IMR-90 (cell line): ENCODE measurements around the gene DOLPP1. TPM values are rescaled to one million over a fixed set of nuclear protein-coding genes. Genes with fewer than 3 reads are reported as not detected.

ENCODE experiments used
- ATAC-seq: fragments of 200-7000 bp; cut with Tn5 transposase; 2 replicates; pipeline ENCODE4 v1.9.1; 2020; ENCODE audit warnings: low read depth, mild to moderate bottlenecking, moderate library complexity
- BruUV-seq: library from RNA; stranded (reverse); fragments of 400-500 nt; replicated peaks from 2 replicates; lab custom pipeline; 2021; lab: Mats Ljungman, UMichigan
- CTCF ChIA-PET: fragments of 300-600 bp; formaldehyde crosslinking; extraction: SDS; loops from one replicate; lab custom pipeline; 2021; ENCODE audit warnings: antibody characterized with exemption; lab: Yijun Ruan, JAX
- POLR2A ChIA-PET: fragments of 300-600 bp; sonication (Branson Sonifier 250); formaldehyde crosslinking; loops from one replicate; lab custom pipeline; 2022; ENCODE audit warnings: antibody characterized with exemption; ENCODE audit not compliant: unreplicated experiment; lab: Charles Lee
- DNase-seq: peaks from one replicate; pipeline ENCODE4 v3.0.0; 2013
- H2AFZ ChIP-seq: replicated peaks from 2 replicates; pipeline ENCODE3; 2013; ENCODE audit warnings: low read length, mild to moderate bottlenecking; ENCODE audit not compliant: poor library complexity
- H2AK5ac ChIP-seq: 2 replicates; pipeline ENCODE4 v1.6.1; 2013; ENCODE audit warnings: low read depth, low read length, inconsistent platforms
- H2AK9ac ChIP-seq: replicated peaks from 2 replicates; pipeline ENCODE3; 2013; ENCODE audit warnings: mild to moderate bottlenecking, low read depth, low read length, moderate library complexity; ENCODE audit not compliant: poor library complexity
- H2BK120ac ChIP-seq: 2 replicates; pipeline ENCODE4 v1.6.1; 2013; ENCODE audit warnings: low read depth, low read length, inconsistent platforms
- H2BK15ac ChIP-seq: 3 replicates; pipeline ENCODE4 v1.6.1; 2013; ENCODE audit warnings: low read depth, low read length, inconsistent platforms
- H2BK20ac ChIP-seq: 2 replicates; pipeline ENCODE4 v1.6.1; 2013; ENCODE audit warnings: low read depth, mild to moderate bottlenecking, inconsistent platforms, low read length, moderate library complexity
- H2BK5ac ChIP-seq: 2 replicates; pipeline ENCODE4 v1.6.1; 2013; ENCODE audit warnings: mild to moderate bottlenecking, low read depth, low read length, inconsistent platforms; ENCODE audit not compliant: poor library complexity, severe bottlenecking
- H3K14ac ChIP-seq: replicated peaks from 2 replicates; pipeline ENCODE4 v1.6.1; 2013; ENCODE audit warnings: low read depth, low read length, inconsistent platforms
- H3K18ac ChIP-seq: 2 replicates; pipeline ENCODE4 v1.6.1; 2013; ENCODE audit warnings: low read depth, low read length, control low read depth
- H3K23ac ChIP-seq: 2 replicates; pipeline ENCODE4 v1.6.1; 2013; ENCODE audit warnings: low read depth, low read length, inconsistent platforms
- H3K27ac ChIP-seq: 2 replicates; pipeline ENCODE4 v1.5.1; 2013; ENCODE audit warnings: mild to moderate bottlenecking, control low read depth, low read length; ENCODE audit not compliant: insufficient read depth
- H3K27me3 ChIP-seq: 2 replicates; pipeline ENCODE4 v1.6.1; 2013; ENCODE audit warnings: low read length; ENCODE audit not compliant: control insufficient read depth, insufficient read depth
- H3K36me3 ChIP-seq: 2 replicates; pipeline ENCODE4 v1.6.1; 2013; ENCODE audit warnings: low read length, mixed read lengths; ENCODE audit not compliant: control insufficient read depth, insufficient read depth
- H3K4ac ChIP-seq: 2 replicates; pipeline ENCODE4 v1.6.1; 2013; ENCODE audit warnings: low read depth, low read length, inconsistent platforms
- H3K4me1 ChIP-seq: 2 replicates; pipeline ENCODE4 v1.6.1; 2013; ENCODE audit warnings: low read length, mixed read lengths; ENCODE audit not compliant: control insufficient read depth, insufficient read depth
- H3K4me2 ChIP-seq: 2 replicates; pipeline ENCODE4 v1.6.1; 2013; ENCODE audit warnings: low read depth, mild to moderate bottlenecking, control low read depth, low read length, moderate library complexity
- H3K4me3 ChIP-seq: 2 replicates; pipeline ENCODE4 v1.5.1; 2013; ENCODE audit warnings: low read depth, mild to moderate bottlenecking, control low read depth, low read length, moderate library complexity; ENCODE audit not compliant: insufficient read depth
- H3K56ac ChIP-seq: 2 replicates; pipeline ENCODE4 v1.6.1; 2013; ENCODE audit warnings: low read length, inconsistent platforms; ENCODE audit not compliant: insufficient read depth; ENCODE audit errors: extremely low read depth
- H3K79me1 ChIP-seq, 2 experiments: 2 replicates each; pipeline ENCODE4 v1.6.1; 2013; ENCODE audit warnings: low read length in 2 of 2, inconsistent platforms in 1 of 2, low read depth in 1 of 2
- H3K9ac ChIP-seq: 2 replicates; pipeline ENCODE4 v1.6.1; 2013; ENCODE audit warnings: low read depth, low read length, control low read depth
- H3K9me1 ChIP-seq: 2 replicates; pipeline ENCODE4 v1.6.1; 2013; ENCODE audit warnings: low read length, inconsistent platforms; ENCODE audit not compliant: insufficient read depth
- H3K9me3 ChIP-seq: 2 replicates; pipeline ENCODE4 v1.6.1; 2013; ENCODE audit warnings: low read length; ENCODE audit not compliant: control insufficient read depth, insufficient read depth
- H4K20me1 ChIP-seq: 2 replicates; pipeline ENCODE4 v1.6.1; 2013; ENCODE audit warnings: low read length, inconsistent platforms; ENCODE audit not compliant: insufficient read depth
- H4K5ac ChIP-seq: 2 replicates; pipeline ENCODE4 v1.6.1; 2013; ENCODE audit warnings: mild to moderate bottlenecking, low read depth, low read length, control low read depth
- H4K8ac ChIP-seq, 2 experiments: 2 replicates each; pipeline ENCODE4 v1.6.1; 2013; ENCODE audit warnings: low read depth in 2 of 2, low read length in 2 of 2, control low read depth in 1 of 2, inconsistent platforms in 1 of 2
- H4K91ac ChIP-seq: 2 replicates; pipeline ENCODE4 v1.6.1; 2013; ENCODE audit warnings: low read depth, low read length, inconsistent platforms; ENCODE audit not compliant: insufficient read depth
- BHLHE40 ChIP-seq: fragments of 150-350 bp; IDR thresholded peaks from 2 replicates; pipeline ENCODE4 v1.6.1; 2016; ENCODE audit warnings: mild to moderate bottlenecking, low read depth, low read length
- CEBPB ChIP-seq: IDR thresholded peaks from 2 replicates; pipeline ENCODE4 v1.6.1; 2012; ENCODE audit warnings: low read depth, low read length, improper control_type of control experiment
- CHD1 ChIP-seq: IDR thresholded peaks from 2 replicates; pipeline ENCODE4 v1.6.1; 2012; ENCODE audit warnings: low read depth, low read length, improper control_type of control experiment
- ELK1 ChIP-seq: fragments of 150-350 bp; IDR thresholded peaks from 2 replicates; pipeline ENCODE4 v1.6.1; 2016; ENCODE audit warnings: low read depth, mild to moderate bottlenecking, low read length, moderate library complexity, borderline replicate concordance
- FOS ChIP-seq: fragments of 150-350 bp; IDR thresholded peaks from 2 replicates; pipeline ENCODE4 v1.6.1; 2016; ENCODE audit warnings: low read depth, low read length
- MAFK ChIP-seq: IDR thresholded peaks from 2 replicates; pipeline ENCODE4 v1.6.1; 2012; ENCODE audit warnings: low read depth, low read length, improper control_type of control experiment
- MAZ ChIP-seq: IDR thresholded peaks from 2 replicates; pipeline ENCODE4 v1.6.1; 2012; ENCODE audit warnings: low read depth, mild to moderate bottlenecking, low read length, improper control_type of control experiment, moderate library complexity, borderline replicate concordance
- MXI1 ChIP-seq: IDR thresholded peaks from 2 replicates; pipeline ENCODE4 v1.6.1; 2012; ENCODE audit warnings: low read depth, mild to moderate bottlenecking, low read length, moderate library complexity, borderline replicate concordance
- NFE2L2 ChIP-seq: fragments of 150-350 bp; IDR thresholded peaks from 2 replicates; pipeline ENCODE4 v1.6.1; 2016; ENCODE audit warnings: low read depth, mild to moderate bottlenecking, low read length
- POLR2A ChIP-seq: IDR thresholded peaks from 2 replicates; pipeline ENCODE4 v1.6.1; 2012; ENCODE audit warnings: mild to moderate bottlenecking, low read depth, low read length
- RAD21 ChIP-seq: IDR thresholded peaks from 2 replicates; pipeline ENCODE4 v1.6.1; 2012; ENCODE audit warnings: low read length, improper control_type of control experiment
- RCOR1 ChIP-seq: IDR thresholded peaks from 2 replicates; pipeline ENCODE4 v1.6.1; 2012; ENCODE audit warnings: mild to moderate bottlenecking, low read length, improper control_type of control experiment; ENCODE audit not compliant: insufficient replicate concordance
- RFX5 ChIP-seq: IDR thresholded peaks from 2 replicates; pipeline ENCODE4 v1.8.0; 2012; ENCODE audit warnings: low read depth, mild to moderate bottlenecking, low read length, moderate library complexity
- SMC3 ChIP-seq: fragments of 150-350 bp; IDR thresholded peaks from 2 replicates; pipeline ENCODE4 v1.6.1; 2016; ENCODE audit warnings: low read depth, mild to moderate bottlenecking, antibody characterized with exemption, low read length, moderate library complexity
- USF2 ChIP-seq: fragments of 150-350 bp; IDR thresholded peaks from 2 replicates; pipeline ENCODE4 v1.6.1; 2017; ENCODE audit warnings: mild to moderate bottlenecking, antibody characterized with exemption, low read length, low read depth
- WGBS, 2 experiments: methylation state at CpG; one replicate each; pipeline versions ENCODE4 v1.1.5 to v1.1.7; 2013; ENCODE audit warnings: missing lambda C conversion rate in 2 of 2; ENCODE audit not compliant: insufficient read length in 1 of 2; ENCODE audit errors: extremely low coverage in 2 of 2; 5-methylcytosine and 5-hydroxymethylcytosine counted together
- dilution Hi-C: fragments of 300-500 bp; cut with HindIII; formaldehyde crosslinking; loops from one replicate; pipeline ENCODE4 v1.14.3; 2018; ENCODE audit warnings: low sequenced_read_pairs; ENCODE audit not compliant: unreplicated experiment
- in situ Hi-C: fragments of 300-500 bp; cut with MboI; formaldehyde crosslinking; loops from 3 replicates; pipeline ENCODE4 v1.14.3; 2019; ENCODE audit warnings: low sequenced_read_pairs, inconsistent platforms, mixed read lengths
- intact Hi-C: fragments of 100-400 bp; cut with micrococcal nuclease; formaldehyde crosslinking; loops from 2 replicates; pipeline ENCODE4 v1.10.0; 2022
- polyA plus RNA-seq, 3 experiments: library from polyadenylated mRNA; depleted of rRNA; stranded (reverse); fragments of >200 nt; gene quantifications; 2 replicates each; pipeline ENCODE4 v1.2.3, GENCODE V29; 2012; ENCODE audit warnings: low replicate concordance in 1 of 3
- total RNA-seq: library from RNA; depleted of rRNA; stranded (reverse); fragments of >200 nt; gene quantifications from 2 replicates; pipeline ENCODE4 v1.2.3, GENCODE V29; 2012

Gene DOLPP1
- total and polyA plus RNA-seq, 2 of the 4 experiments (the other 2 are of a cell fraction) = 7.0 to 16.5 TPM

- BruUV-seq = no TSS peak
- 0 out of 2 replicates have a peak, but pooled peaks cover 4% of the 10 kb centered on the region for H3K9me1 ChIP-seq
- H3K4ac ChIP-seq = no peak overlapping the region
- no peak overlapping the region for H4K8ac ChIP-seq
- dilution Hi-C loops (no loop called here), intact Hi-C loops (no loop called here), in situ Hi-C loops (no loop called here)
- POLR2A ChIA-PET = no interaction called here
- ATAC-seq (no peak), DNase-seq (no peak)
- no peak overlapping the region for H3K23ac ChIP-seq
- no peak overlapping the region for H4K91ac ChIP-seq
- no peak overlapping the region for H2BK120ac ChIP-seq
- H3K79me1 ChIP-seq = no peaks in the 10 kb centered on the region
- no peak overlapping the region for H2AK5ac ChIP-seq
- CTCF ChIA-PET = no interaction called here
- no peak overlapping the region for H3K4me2 ChIP-seq
- H2BK5ac ChIP-seq = no peak overlapping the region
- H4K5ac ChIP-seq = no peak overlapping the region
- H3K36me3 ChIP-seq = peaks cover 26% of the 10 kb centered on the region
- no peaks in the 10 kb centered on the region for H3K27me3 ChIP-seq
- H3K4me1 ChIP-seq = no peaks in the 10 kb centered on the region
- H3K9me3 ChIP-seq = no peaks in the 10 kb centered on the region
- WGBS, 2 experiments = 85% methylated on average over 17 of the region's 31 CpGs; no CpG with 5 or more reads in 1 of the 2 experiments
- no peak overlapping the region for H3K27ac ChIP-seq
- no peak overlapping the region for H2BK20ac ChIP-seq
- H3K4me3 ChIP-seq = no peak overlapping the region
- H3K9ac ChIP-seq = no peak overlapping the region
- H2AK9ac ChIP-seq = no peak overlapping the region
- no peak overlapping the region for H2BK15ac ChIP-seq
- H3K56ac ChIP-seq = no peak overlapping the region
- no peak overlapping the region for H3K18ac ChIP-seq
- no peak overlapping the region for H3K14ac ChIP-seq
- H2AFZ ChIP-seq = no peak overlapping the region
- H4K20me1 ChIP-seq = no peaks in the 10 kb centered on the region
- TF ChIP-seq POLR2A (no peak), NFE2L2 (no peak), RAD21 (no peak), MXI1 (no peak), CHD1 (no peak), FOS (no peak), RFX5 (no peak), MAZ (no peak), RCOR1 (no peak), BHLHE40 (no peak), CEBPB (no peak), SMC3 (no peak), USF2 (no peak), ELK1 (no peak), MAFK (no peak)
Observed at GRCh38 chr9:129068990-129069861, 11.7 kb upstream of the DOLPP1 start.
